GM12878 (cell line): Measurements from ENCODE around the gene ZER1. TPM values are rescaled to one million over a fixed set of nuclear protein-coding genes. Genes with fewer than 3 reads are reported as not detected.

Source experiments
- ATAC-seq: fragments of 200-7000 bp; cut with Tn5 transposase; 3 replicates; pipeline ENCODE4 v1.9.1; 2020; ENCODE audit warnings: mild to moderate bottlenecking, moderate library complexity
- BruUV-seq: library from RNA; stranded (reverse); fragments of 400-500 nt; replicated peaks from 2 replicates; lab custom pipeline; 2021; lab: Mats Ljungman, UMichigan
- CTCF ChIA-PET: fragments of 300-600 bp; sonication (Branson Sonifier 250); formaldehyde crosslinking; extraction: SDS; loops from one replicate; lab custom pipeline; 2021; ENCODE audit warnings: inconsistent platforms; lab: Yijun Ruan, JAX
- POLR2A ChIA-PET: fragments of 350-600 bp; formaldehyde crosslinking; extraction: SDS; loops from one replicate; lab custom pipeline; 2021; ENCODE audit warnings: inconsistent platforms; lab: Charles Lee
- RAD21 ChIA-PET: fragments of 300-600 bp; sonication (Branson Sonifier 250); formaldehyde crosslinking; loops from one replicate; lab custom pipeline; 2023; ENCODE audit warnings: antibody characterized with exemption; ENCODE audit not compliant: unreplicated experiment; lab: Charles Lee
- SMC1A ChIA-PET: fragments of 300-600 bp; sonication (Branson Sonifier 250); formaldehyde crosslinking; loops from one replicate; lab custom pipeline; 2023; ENCODE audit not compliant: unreplicated experiment, uncharacterized antibody; lab: Charles Lee
- DNase-seq: peaks from one replicate; pipeline ENCODE4 v3.0.0-alpha.2; 2011; ENCODE audit warnings: low read depth, low spot score
- FAIRE-seq: peaks from 3 replicates; lab custom pipeline; 2011; peaks lifted over from hg19 to GRCh38; lab: Jason Lieb, UNC
- H2AFZ ChIP-seq: 2 replicates; pipeline ENCODE4 v1.6.0; 2011; ENCODE audit warnings: low read depth, low read length, control low read depth; ENCODE audit not compliant: control insufficient read depth
- H3K27ac ChIP-seq: 2 replicates; pipeline ENCODE4 v1.5.1; 2011; ENCODE audit warnings: control low read depth; ENCODE audit not compliant: control insufficient read depth, insufficient read depth
- H3K27me3 ChIP-seq, 2 experiments: replicated peaks in 1 of 2; 2 replicates each; pipeline versions ENCODE4 v1.6.0 to v1.6.1; 2011; ENCODE audit warnings: low read length in 1 of 2; ENCODE audit not compliant: control insufficient read depth in 2 of 2, insufficient read depth in 2 of 2
- H3K36me3 ChIP-seq, 2 experiments: 2 replicates each; pipeline ENCODE4 v1.5.1; 2011; ENCODE audit warnings: low read length in 1 of 2; ENCODE audit not compliant: control insufficient read depth in 2 of 2, insufficient read depth in 2 of 2
- H3K4me1 ChIP-seq: 2 replicates; pipeline ENCODE4 v1.6.1; 2011; ENCODE audit warnings: mild to moderate bottlenecking, low read length, moderate library complexity, mixed read lengths; ENCODE audit not compliant: control insufficient read depth, insufficient read depth
- H3K4me2 ChIP-seq: 2 replicates; pipeline ENCODE4 v1.6.0; 2011; ENCODE audit warnings: control low read depth; ENCODE audit not compliant: control insufficient read depth, insufficient read depth
- H3K4me3 ChIP-seq: fragments of 200-600 bp; sonication (generic); 2 replicates; pipeline ENCODE4 v1.5.1; 2016
- H3K79me2 ChIP-seq: 2 replicates; pipeline ENCODE4 v1.6.0; 2011; ENCODE audit warnings: low read length; ENCODE audit not compliant: control insufficient read depth, insufficient read depth
- H3K9ac ChIP-seq: 2 replicates; pipeline ENCODE4 v1.8.0; 2011; ENCODE audit warnings: low read length, control low read depth, mixed read lengths; ENCODE audit not compliant: control insufficient read depth, insufficient read depth
- H3K9me3 ChIP-seq: replicated peaks from 3 replicates; pipeline ENCODE4 v1.5.1; 2011; ENCODE audit warnings: mild to moderate bottlenecking, low read length; ENCODE audit not compliant: control insufficient read depth, insufficient read depth
- H4K20me1 ChIP-seq: 2 replicates; pipeline ENCODE4 v1.6.0; 2011; ENCODE audit not compliant: control insufficient read depth, insufficient read depth
- BRCA1 ChIP-seq: IDR thresholded peaks from 2 replicates; pipeline ENCODE4 v1.6.1; 2011; ENCODE audit warnings: low read depth, low read length, improper control_type of control experiment
- CHD2 ChIP-seq: IDR thresholded peaks from 2 replicates; pipeline ENCODE4 v1.6.1; 2011; ENCODE audit warnings: low read depth, low read length, improper control_type of control experiment, borderline replicate concordance
- EED ChIP-seq: sonication (generic); IDR thresholded peaks from 2 replicates; pipeline ENCODE4 v1.6.1; 2016; ENCODE audit warnings: antibody characterized with exemption, low read depth
- FOXM1 ChIP-seq: IDR thresholded peaks from 2 replicates; pipeline ENCODE4 v1.6.1; 2012; ENCODE audit warnings: low read depth, mild to moderate bottlenecking, inconsistent platforms, low read length, moderate library complexity
- GABPA ChIP-seq: IDR thresholded peaks from 2 replicates; pipeline ENCODE4 v1.6.1; 2014; ENCODE audit warnings: antibody characterized with exemption, low read depth, mild to moderate bottlenecking, inconsistent platforms
- SIN3A ChIP-seq: IDR thresholded peaks from 2 replicates; pipeline ENCODE4 v1.6.1; 2012; ENCODE audit warnings: low read depth, low read length, improper control_type of control experiment
- SP1 ChIP-seq: IDR thresholded peaks from one replicate; pipeline ENCODE4 v1.6.1; 2011; ENCODE audit warnings: low read depth, low read length
- SREBF1 ChIP-seq: IDR thresholded peaks from 2 replicates; pipeline ENCODE4 v1.6.1; 2012; ENCODE audit warnings: mild to moderate bottlenecking, low read length
- STAT3 ChIP-seq: IDR thresholded peaks from 2 replicates; pipeline ENCODE4 v1.6.1; 2011; ENCODE audit warnings: low read depth, low read length, improper control_type of control experiment
- ZNF274 ChIP-seq: IDR thresholded peaks from one replicate; pipeline ENCODE4 v1.8.0; 2011; ENCODE audit not compliant: insufficient read length, insufficient read depth
- WGBS: methylation state at CpG from one replicate; pipeline ENCODE4 v1.1.6; 2016; ENCODE audit warnings: low lambda C conversion rate; ENCODE audit not compliant: insufficient replicate concordance, insufficient coverage; ENCODE audit errors: missing lambda C conversion rate; 5-methylcytosine and 5-hydroxymethylcytosine counted together
- in situ Hi-C: fragments of 300-500 bp; cut with MboI; formaldehyde crosslinking; loops from 9 replicates; pipeline ENCODE4 v1.14.3; 2018; ENCODE audit warnings: mixed read lengths
- intact Hi-C: fragments of 100-400 bp; cut with micrococcal nuclease; formaldehyde crosslinking; loops from one replicate; pipeline ENCODE4 v1.14.2; 2022; ENCODE audit not compliant: unreplicated experiment
- polyA plus RNA-seq, 11 experiments: library from polyadenylated mRNA; depleted of rRNA in 4 of 11; unstranded in 6 of 11; stranded (reverse) in 5 of 11; fragments of >200 nt; fragmentation: Nextera tagmentation in 4 of 11; fragmentation: Illumina TruSeq in 1 of 11; extraction: Ambion mirVana in 4 of 11; extraction: Trizol in 1 of 11; gene quantifications; 1 replicate in 1 of 11; 2 replicates in 10 of 11; pipeline versions ENCODE4 v1.2.1 to v1.2.3, GENCODE V29; 2011 to 2016; ENCODE audit warnings: inconsistent platforms in 2 of 11, missing spikeins in 2 of 11, low read depth in 1 of 11
- total RNA-seq, 4 experiments: library from RNA; depleted of rRNA in 3 of 4; stranded (reverse); fragments of >200 nt in 3 of 4; fragmentation: Illumina TruSeq in 1 of 4; extraction: Trizol in 1 of 4; gene quantifications; 2 replicates each; pipeline versions ENCODE4 v1.2.1 to v1.2.3, GENCODE V29; 2013 to 2021
- TF ChIP-seq, protein P1 (sequence below): IDR thresholded peaks from 2 replicates; pipeline ENCODE4 v1.6.1; 2012; ENCODE audit warnings: mild to moderate bottlenecking, low read depth, low read length
- TF ChIP-seq, protein P2 (sequence below): fragments of 450-650 bp; IDR thresholded peaks from 2 replicates; pipeline ENCODE4 v1.6.1; 2017; ENCODE audit warnings: mild to moderate bottlenecking
- TF ChIP-seq, protein P3 (sequence below): fragments of 150-350 bp; IDR thresholded peaks from 2 replicates; pipeline ENCODE4 v1.6.1; 2016; ENCODE audit warnings: low read depth, low read length

Gene ZER1
- total and polyA plus RNA-seq, 10 of the 15 experiments (the other 5 are each of a cell fraction or from before 2014, with no cell fraction given), result 0.32 to 16.9 (median 7.9) TPM

DNA sequence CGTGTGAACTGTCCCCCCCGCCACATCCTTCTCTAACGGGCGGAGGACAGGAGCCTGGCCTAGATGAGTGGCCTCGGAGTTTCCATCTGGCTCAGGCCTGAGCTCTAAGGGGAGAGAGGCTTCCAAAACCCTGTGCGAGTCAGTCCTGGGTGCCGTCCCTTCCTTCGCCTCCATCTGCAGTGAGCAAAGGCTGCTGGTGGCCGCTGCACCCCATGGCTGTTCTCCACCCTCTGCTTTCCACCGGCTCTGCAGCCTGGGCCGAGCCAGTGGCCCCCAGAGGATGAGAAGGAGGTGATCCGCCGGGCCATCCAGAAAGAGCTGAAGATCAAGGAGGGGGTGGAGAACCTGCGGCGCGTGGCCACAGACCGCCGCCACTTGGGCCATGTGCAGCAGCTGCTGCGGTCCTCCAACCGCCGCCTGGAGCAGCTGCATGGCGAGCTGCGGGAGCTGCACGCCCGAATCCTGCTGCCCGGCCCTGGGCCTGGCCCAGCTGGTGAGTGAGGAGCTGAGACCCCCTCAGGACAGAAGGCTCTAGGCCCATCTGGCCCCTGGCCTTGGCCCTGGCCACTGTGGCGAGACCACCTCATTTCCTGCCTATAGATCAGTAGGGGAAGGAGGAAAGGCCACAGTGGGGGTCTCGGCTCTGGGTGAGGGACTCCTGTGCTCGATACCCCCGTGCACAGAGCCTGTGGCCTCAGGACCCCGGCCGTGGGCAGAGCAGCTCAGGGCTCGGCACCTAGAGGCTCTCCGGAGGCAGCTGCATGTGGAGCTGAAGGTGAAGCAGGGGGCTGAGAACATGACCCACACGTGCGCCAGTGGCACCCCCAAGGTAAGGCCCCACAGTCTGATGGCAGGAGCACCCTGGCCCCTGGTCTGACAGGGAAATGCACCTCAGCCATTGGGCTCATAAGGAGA is 66.4 kb downstream of the ZER1 start:
- Histone ChIP-seq H3K9ac (no peak overlapping the region), H3K79me2 (no peaks in the 10 kb centered on the region), H3K27ac (no peak overlapping the region), H3K4me2 (no peak overlapping the region), H3K9me3 (no peaks in the 10 kb centered on the region), H4K20me1 (no peaks in the 10 kb centered on the region), H2AFZ (no peak overlapping the region), H3K4me3 (no peak overlapping the region), H3K27me3 (no peaks in the 10 kb centered on the region), H3K36me3 (no peaks in the 10 kb centered on the region), H3K4me1 (peaks cover 3% of the 10 kb centered on the region; the same call in 1 of the 2 replicates)
- FAIRE-seq, result no peak
- no peak for ATAC-seq
- in situ Hi-C loops (no loop called here), intact Hi-C loops (no loop called here)
- RAD21 ChIA-PET, result no interaction called here
- CTCF ChIA-PET, result no interaction called here
- no TSS peak for BruUV-seq
- WGBS, result 87% methylated on average over 36 of the region's 36 CpGs
- POLR2A ChIA-PET, result interaction anchor here (0.6 to 1.8 kb wide), 4 partner anchors 8 to 47 kb away, joined by 3 to 6 read pairs (median 4); no protein-coding TSS in a partner anchor
- SMC1A ChIA-PET, result no interaction called here
- DNase-seq, result no peak
- TF ChIP-seq, protein P1, sequence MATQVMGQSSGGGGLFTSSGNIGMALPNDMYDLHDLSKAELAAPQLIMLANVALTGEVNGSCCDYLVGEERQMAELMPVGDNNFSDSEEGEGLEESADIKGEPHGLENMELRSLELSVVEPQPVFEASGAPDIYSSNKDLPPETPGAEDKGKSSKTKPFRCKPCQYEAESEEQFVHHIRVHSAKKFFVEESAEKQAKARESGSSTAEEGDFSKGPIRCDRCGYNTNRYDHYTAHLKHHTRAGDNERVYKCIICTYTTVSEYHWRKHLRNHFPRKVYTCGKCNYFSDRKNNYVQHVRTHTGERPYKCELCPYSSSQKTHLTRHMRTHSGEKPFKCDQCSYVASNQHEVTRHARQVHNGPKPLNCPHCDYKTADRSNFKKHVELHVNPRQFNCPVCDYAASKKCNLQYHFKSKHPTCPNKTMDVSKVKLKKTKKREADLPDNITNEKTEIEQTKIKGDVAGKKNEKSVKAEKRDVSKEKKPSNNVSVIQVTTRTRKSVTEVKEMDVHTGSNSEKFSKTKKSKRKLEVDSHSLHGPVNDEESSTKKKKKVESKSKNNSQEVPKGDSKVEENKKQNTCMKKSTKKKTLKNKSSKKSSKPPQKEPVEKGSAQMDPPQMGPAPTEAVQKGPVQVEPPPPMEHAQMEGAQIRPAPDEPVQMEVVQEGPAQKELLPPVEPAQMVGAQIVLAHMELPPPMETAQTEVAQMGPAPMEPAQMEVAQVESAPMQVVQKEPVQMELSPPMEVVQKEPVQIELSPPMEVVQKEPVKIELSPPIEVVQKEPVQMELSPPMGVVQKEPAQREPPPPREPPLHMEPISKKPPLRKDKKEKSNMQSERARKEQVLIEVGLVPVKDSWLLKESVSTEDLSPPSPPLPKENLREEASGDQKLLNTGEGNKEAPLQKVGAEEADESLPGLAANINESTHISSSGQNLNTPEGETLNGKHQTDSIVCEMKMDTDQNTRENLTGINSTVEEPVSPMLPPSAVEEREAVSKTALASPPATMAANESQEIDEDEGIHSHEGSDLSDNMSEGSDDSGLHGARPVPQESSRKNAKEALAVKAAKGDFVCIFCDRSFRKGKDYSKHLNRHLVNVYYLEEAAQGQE, result no peak
- no peak for TF ChIP-seq SREBF1
- no peak for TF ChIP-seq SIN3A
- TF ChIP-seq ZNF274, result no peak
- TF ChIP-seq BRCA1, result no peak
- TF ChIP-seq EED, result no peak
- TF ChIP-seq GABPA, result no peak
- TF ChIP-seq CHD2, result no peak
- no peak for TF ChIP-seq STAT3
- TF ChIP-seq, protein P2, sequence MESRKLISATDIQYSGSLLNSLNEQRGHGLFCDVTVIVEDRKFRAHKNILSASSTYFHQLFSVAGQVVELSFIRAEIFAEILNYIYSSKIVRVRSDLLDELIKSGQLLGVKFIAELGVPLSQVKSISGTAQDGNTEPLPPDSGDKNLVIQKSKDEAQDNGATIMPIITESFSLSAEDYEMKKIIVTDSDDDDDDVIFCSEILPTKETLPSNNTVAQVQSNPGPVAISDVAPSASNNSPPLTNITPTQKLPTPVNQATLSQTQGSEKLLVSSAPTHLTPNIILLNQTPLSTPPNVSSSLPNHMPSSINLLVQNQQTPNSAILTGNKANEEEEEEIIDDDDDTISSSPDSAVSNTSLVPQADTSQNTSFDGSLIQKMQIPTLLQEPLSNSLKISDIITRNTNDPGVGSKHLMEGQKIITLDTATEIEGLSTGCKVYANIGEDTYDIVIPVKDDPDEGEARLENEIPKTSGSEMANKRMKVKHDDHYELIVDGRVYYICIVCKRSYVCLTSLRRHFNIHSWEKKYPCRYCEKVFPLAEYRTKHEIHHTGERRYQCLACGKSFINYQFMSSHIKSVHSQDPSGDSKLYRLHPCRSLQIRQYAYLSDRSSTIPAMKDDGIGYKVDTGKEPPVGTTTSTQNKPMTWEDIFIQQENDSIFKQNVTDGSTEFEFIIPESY, result no peak
- no peak for TF ChIP-seq FOXM1
- TF ChIP-seq, protein P3, sequence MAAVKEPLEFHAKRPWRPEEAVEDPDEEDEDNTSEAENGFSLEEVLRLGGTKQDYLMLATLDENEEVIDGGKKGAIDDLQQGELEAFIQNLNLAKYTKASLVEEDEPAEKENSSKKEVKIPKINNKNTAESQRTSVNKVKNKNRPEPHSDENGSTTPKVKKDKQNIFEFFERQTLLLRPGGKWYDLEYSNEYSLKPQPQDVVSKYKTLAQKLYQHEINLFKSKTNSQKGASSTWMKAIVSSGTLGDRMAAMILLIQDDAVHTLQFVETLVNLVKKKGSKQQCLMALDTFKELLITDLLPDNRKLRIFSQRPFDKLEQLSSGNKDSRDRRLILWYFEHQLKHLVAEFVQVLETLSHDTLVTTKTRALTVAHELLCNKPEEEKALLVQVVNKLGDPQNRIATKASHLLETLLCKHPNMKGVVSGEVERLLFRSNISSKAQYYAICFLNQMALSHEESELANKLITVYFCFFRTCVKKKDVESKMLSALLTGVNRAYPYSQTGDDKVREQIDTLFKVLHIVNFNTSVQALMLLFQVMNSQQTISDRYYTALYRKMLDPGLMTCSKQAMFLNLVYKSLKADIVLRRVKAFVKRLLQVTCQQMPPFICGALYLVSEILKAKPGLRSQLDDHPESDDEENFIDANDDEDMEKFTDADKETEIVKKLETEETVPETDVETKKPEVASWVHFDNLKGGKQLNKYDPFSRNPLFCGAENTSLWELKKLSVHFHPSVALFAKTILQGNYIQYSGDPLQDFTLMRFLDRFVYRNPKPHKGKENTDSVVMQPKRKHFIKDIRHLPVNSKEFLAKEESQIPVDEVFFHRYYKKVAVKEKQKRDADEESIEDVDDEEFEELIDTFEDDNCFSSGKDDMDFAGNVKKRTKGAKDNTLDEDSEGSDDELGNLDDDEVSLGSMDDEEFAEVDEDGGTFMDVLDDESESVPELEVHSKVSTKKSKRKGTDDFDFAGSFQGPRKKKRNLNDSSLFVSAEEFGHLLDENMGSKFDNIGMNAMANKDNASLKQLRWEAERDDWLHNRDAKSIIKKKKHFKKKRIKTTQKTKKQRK, result no peak
- TF ChIP-seq SP1, result no peak
